WTC11 (cell line): ENCODE measurements around the gene CORO7.
"Not testable (repeated sequence)": the region's sequence is repeated elsewhere in the genome, so short reads cannot be mapped to it uniquely, and the experiment has no call there.

Experiments
- NR1H2 ChIP-seq: sonication (generic); formaldehyde crosslinking; IDR thresholded peaks from 2 replicates; pipeline ENCODE4 v1.9.0; 2021; ENCODE audit warnings: mild to moderate bottlenecking, moderate library complexity, missing genetic modification reagents
- TF ChIP-seq, protein P1 (sequence below): sonication (generic); formaldehyde crosslinking; IDR thresholded peaks from 2 replicates; pipeline ENCODE4 v1.8.0; 2022; ENCODE audit warnings: mild to moderate bottlenecking, missing genetic modification reagents
- TF ChIP-seq, protein P2 (sequence below): fragments of 200-600 bp; IDR thresholded peaks from 2 replicates; pipeline ENCODE4 v1.8.0; 2022; ENCODE audit warnings: antibody characterized with exemption

DNA sequence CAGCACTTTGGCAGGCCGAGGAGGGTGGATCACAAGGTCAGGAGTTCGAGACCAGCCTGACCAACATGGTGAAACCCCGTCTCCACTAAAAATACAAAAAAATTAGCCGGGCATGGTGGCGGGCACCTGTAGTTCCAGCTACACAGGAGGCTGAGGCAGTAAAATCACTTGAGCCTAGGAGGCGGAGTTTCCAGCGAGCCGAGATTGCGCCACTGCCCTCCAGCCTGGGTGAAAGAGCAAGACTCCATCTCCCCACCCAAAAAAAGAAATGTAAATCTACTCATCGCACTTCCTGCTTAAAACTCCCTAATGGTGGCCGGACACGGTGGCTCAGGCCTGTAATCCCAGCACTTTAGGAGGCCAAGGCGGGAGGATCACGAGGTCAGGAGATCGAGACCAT, 22.5 kb downstream of the CORO7 start:
- not testable (repeated sequence) for TF ChIP-seq NR1H2 (CRISPR knock-in tag)
- TF ChIP-seq, protein P1, sequence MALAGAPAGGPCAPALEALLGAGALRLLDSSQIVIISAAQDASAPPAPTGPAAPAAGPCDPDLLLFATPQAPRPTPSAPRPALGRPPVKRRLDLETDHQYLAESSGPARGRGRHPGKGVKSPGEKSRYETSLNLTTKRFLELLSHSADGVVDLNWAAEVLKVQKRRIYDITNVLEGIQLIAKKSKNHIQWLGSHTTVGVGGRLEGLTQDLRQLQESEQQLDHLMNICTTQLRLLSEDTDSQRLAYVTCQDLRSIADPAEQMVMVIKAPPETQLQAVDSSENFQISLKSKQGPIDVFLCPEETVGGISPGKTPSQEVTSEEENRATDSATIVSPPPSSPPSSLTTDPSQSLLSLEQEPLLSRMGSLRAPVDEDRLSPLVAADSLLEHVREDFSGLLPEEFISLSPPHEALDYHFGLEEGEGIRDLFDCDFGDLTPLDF (CRISPR knock-in tag) = not testable (repeated sequence)
- TF ChIP-seq, protein P2, sequence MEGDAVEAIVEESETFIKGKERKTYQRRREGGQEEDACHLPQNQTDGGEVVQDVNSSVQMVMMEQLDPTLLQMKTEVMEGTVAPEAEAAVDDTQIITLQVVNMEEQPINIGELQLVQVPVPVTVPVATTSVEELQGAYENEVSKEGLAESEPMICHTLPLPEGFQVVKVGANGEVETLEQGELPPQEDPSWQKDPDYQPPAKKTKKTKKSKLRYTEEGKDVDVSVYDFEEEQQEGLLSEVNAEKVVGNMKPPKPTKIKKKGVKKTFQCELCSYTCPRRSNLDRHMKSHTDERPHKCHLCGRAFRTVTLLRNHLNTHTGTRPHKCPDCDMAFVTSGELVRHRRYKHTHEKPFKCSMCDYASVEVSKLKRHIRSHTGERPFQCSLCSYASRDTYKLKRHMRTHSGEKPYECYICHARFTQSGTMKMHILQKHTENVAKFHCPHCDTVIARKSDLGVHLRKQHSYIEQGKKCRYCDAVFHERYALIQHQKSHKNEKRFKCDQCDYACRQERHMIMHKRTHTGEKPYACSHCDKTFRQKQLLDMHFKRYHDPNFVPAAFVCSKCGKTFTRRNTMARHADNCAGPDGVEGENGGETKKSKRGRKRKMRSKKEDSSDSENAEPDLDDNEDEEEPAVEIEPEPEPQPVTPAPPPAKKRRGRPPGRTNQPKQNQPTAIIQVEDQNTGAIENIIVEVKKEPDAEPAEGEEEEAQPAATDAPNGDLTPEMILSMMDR = not testable (repeated sequence)
